WTC11 (cell line): Measurements from ENCODE around the gene IQCE. TPM values are rescaled to one million over a fixed set of nuclear protein-coding genes. Genes with fewer than 3 reads are reported as not detected.

Source experiments
- ATAC-seq: fragments of 200-7000 bp; cut with Tn5 transposase; 2 replicates; pipeline ENCODE4 v1.10.0; 2021; ENCODE audit warnings: mild to moderate bottlenecking, moderate library complexity
- CTCF ChIA-PET: fragments of 300-600 bp; sonication (Branson Sonifier 250); formaldehyde crosslinking; loops from one replicate; lab custom pipeline; 2021; ENCODE audit warnings: antibody characterized with exemption; lab: Charles Lee
- POLR2A ChIA-PET: fragments of 350-600 bp; sonication (Branson Sonifier 250); formaldehyde crosslinking; loops from one replicate; lab custom pipeline; 2021; ENCODE audit warnings: antibody characterized with exemption; lab: Charles Lee
- DNase-seq: peaks from one replicate; pipeline ENCODE4 v3.0.0; 2021; ENCODE audit warnings: low spot score
- H3K27ac Mint-ChIP-seq: 2 replicates; pipeline ENCODE4 v1.8.0; 2021; ENCODE audit warnings: mixed read lengths
- H3K27me3 Mint-ChIP-seq: 2 replicates; pipeline ENCODE4 v1.8.0; 2021; ENCODE audit warnings: low read depth, mild to moderate bottlenecking, moderate library complexity, mixed read lengths
- H3K36me3 Mint-ChIP-seq: 2 replicates; pipeline ENCODE4 v1.8.0; 2021; ENCODE audit warnings: mixed read lengths
- H3K4me1 Mint-ChIP-seq: 2 replicates; pipeline ENCODE4 v1.8.0; 2022; ENCODE audit warnings: mixed read lengths
- H3K4me3 Mint-ChIP-seq: 2 replicates; pipeline ENCODE4 v1.8.0; 2021; ENCODE audit warnings: mild to moderate bottlenecking, moderate library complexity, mixed read lengths
- H3K9me3 Mint-ChIP-seq: 2 replicates; pipeline ENCODE4 v1.8.0; 2021; ENCODE audit warnings: mixed read lengths
- CREB1 ChIP-seq: sonication (generic); formaldehyde crosslinking; IDR thresholded peaks from 2 replicates; pipeline ENCODE4 v1.8.0; 2023; ENCODE audit warnings: mild to moderate bottlenecking, missing genetic modification reagents
- EMX1 ChIP-seq: fragments of 250-450 bp; sonication (Bioruptor Pico); IDR thresholded peaks from 2 replicates; pipeline ENCODE4 v1.8.0; 2021; ENCODE audit warnings: mild to moderate bottlenecking
- FOXP1 ChIP-seq: sonication (generic); formaldehyde crosslinking; IDR thresholded peaks from 2 replicates; pipeline ENCODE4 v1.8.0; 2022; ENCODE audit warnings: missing genetic modification reagents, mild to moderate bottlenecking, moderate library complexity, borderline replicate concordance
- GRHL2 ChIP-seq: fragments of 250-450 bp; sonication (Bioruptor Pico); IDR thresholded peaks from 2 replicates; pipeline ENCODE4 v1.8.0; 2022; ENCODE audit warnings: mild to moderate bottlenecking, moderate library complexity; ENCODE audit not compliant: insufficient replicate concordance, severe bottlenecking
- HMGA2 ChIP-seq: fragments of 250-450 bp; sonication (Bioruptor Pico); IDR thresholded peaks from 2 replicates; pipeline ENCODE4 v1.4.0; 2021; ENCODE audit warnings: mild to moderate bottlenecking, moderate library complexity
- JAZF1 ChIP-seq: fragments of 250-450 bp; sonication (Bioruptor Pico); IDR thresholded peaks from 2 replicates; pipeline ENCODE4 v1.9.0; 2021; ENCODE audit warnings: moderate library complexity, mild to moderate bottlenecking, inconsistent platforms
- JUN ChIP-seq: sonication (generic); formaldehyde crosslinking; IDR thresholded peaks from 2 replicates; pipeline ENCODE4 v1.8.0; 2023; ENCODE audit warnings: mild to moderate bottlenecking, missing genetic modification reagents
- MYBL2 ChIP-seq: sonication (generic); formaldehyde crosslinking; IDR thresholded peaks from 2 replicates; pipeline ENCODE4 v1.8.1; 2023; ENCODE audit warnings: mild to moderate bottlenecking, moderate library complexity, missing genetic modification reagents
- NFATC4 ChIP-seq: fragments of 250-450 bp; sonication (Bioruptor Pico); IDR thresholded peaks from 2 replicates; pipeline ENCODE4 v1.9.0; 2021; ENCODE audit warnings: mild to moderate bottlenecking
- NFE2L1 ChIP-seq: sonication (generic); formaldehyde crosslinking; IDR thresholded peaks from 2 replicates; pipeline ENCODE4 v1.8.1; 2023; ENCODE audit warnings: missing genetic modification reagents
- NFYB ChIP-seq: sonication (generic); formaldehyde crosslinking; conservative IDR thresholded peaks from 2 replicates; pipeline ENCODE4 v1.8.0; 2022; ENCODE audit warnings: low read depth, missing genetic modification reagents
- NR1H2 ChIP-seq: sonication (generic); formaldehyde crosslinking; IDR thresholded peaks from 2 replicates; pipeline ENCODE4 v1.9.0; 2021; ENCODE audit warnings: mild to moderate bottlenecking, moderate library complexity, missing genetic modification reagents
- NR2C2 ChIP-seq: sonication (generic); formaldehyde crosslinking; IDR thresholded peaks from 2 replicates; pipeline ENCODE4 v1.8.0; 2022; ENCODE audit warnings: mild to moderate bottlenecking, missing genetic modification reagents
- NR3C1 ChIP-seq: sonication (generic); formaldehyde crosslinking; conservative IDR thresholded peaks from 2 replicates; pipeline ENCODE4 v1.8.1; 2023; ENCODE audit warnings: low read depth, mild to moderate bottlenecking, missing genetic modification reagents
- RELA ChIP-seq: sonication (generic); formaldehyde crosslinking; IDR thresholded peaks from 2 replicates; pipeline ENCODE4 v1.8.1; 2022; ENCODE audit warnings: missing genetic modification reagents, mild to moderate bottlenecking, borderline replicate concordance
- SMAD4 ChIP-seq: sonication (generic); formaldehyde crosslinking; IDR thresholded peaks from 2 replicates; pipeline ENCODE4 v1.8.0; 2022; ENCODE audit warnings: mild to moderate bottlenecking, missing genetic modification reagents
- TCF7 ChIP-seq: sonication (generic); formaldehyde crosslinking; IDR thresholded peaks from 2 replicates; pipeline ENCODE4 v1.8.0; 2022; ENCODE audit warnings: mild to moderate bottlenecking, low read depth, missing genetic modification reagents, moderate library complexity
- TP53 ChIP-seq: sonication (generic); formaldehyde crosslinking; IDR thresholded peaks from 2 replicates; pipeline ENCODE4 v1.8.1; 2023; ENCODE audit warnings: mild to moderate bottlenecking, missing genetic modification reagents
- ZNF263 ChIP-seq: sonication (generic); formaldehyde crosslinking; IDR thresholded peaks from 2 replicates; pipeline ENCODE4 v1.8.1; 2022; ENCODE audit warnings: low read depth, mild to moderate bottlenecking, moderate library complexity, missing genetic modification reagents
- ZNF317 ChIP-seq: sonication (generic); formaldehyde crosslinking; IDR thresholded peaks from 2 replicates; pipeline ENCODE4 v1.8.1; 2023; ENCODE audit warnings: low read depth, mild to moderate bottlenecking, moderate library complexity, missing genetic modification reagents, borderline replicate concordance
- ZNF396 ChIP-seq: fragments of 250-450 bp; sonication (Bioruptor Pico); IDR thresholded peaks from 2 replicates; pipeline ENCODE4 v1.8.0; 2021; ENCODE audit warnings: mild to moderate bottlenecking, moderate library complexity, borderline replicate concordance
- ZNF416 ChIP-seq: fragments of 250-450 bp; sonication (Bioruptor Pico); IDR thresholded peaks from 2 replicates; pipeline ENCODE4 v1.9.0; 2021; ENCODE audit warnings: mild to moderate bottlenecking, inconsistent platforms
- total RNA-seq: library from RNA; stranded (reverse); gene quantifications from 3 replicates; pipeline ENCODE4 v1.2.3, GENCODE V29; 2021
- TF ChIP-seq, protein P1 (sequence below): fragments of 250-450 bp; sonication (Bioruptor Pico); IDR thresholded peaks from 2 replicates; pipeline ENCODE4 v1.9.0; 2021; ENCODE audit warnings: mild to moderate bottlenecking
- TF ChIP-seq, protein P2 (sequence below): sonication (generic); formaldehyde crosslinking; IDR thresholded peaks from 2 replicates; pipeline ENCODE4 v1.8.1; 2023; ENCODE audit warnings: mild to moderate bottlenecking, missing genetic modification reagents, moderate library complexity
- TF ChIP-seq, protein P3 (sequence below): sonication (generic); formaldehyde crosslinking; conservative IDR thresholded peaks from 2 replicates; pipeline ENCODE4 v1.8.1; 2022; ENCODE audit warnings: mild to moderate bottlenecking, missing genetic modification reagents
- TF ChIP-seq, protein P4 (sequence below): sonication (generic); formaldehyde crosslinking; IDR thresholded peaks from 2 replicates; pipeline ENCODE4 v1.8.1; 2022; ENCODE audit warnings: low read depth, missing genetic modification reagents, borderline replicate concordance

The IQCE gene
- total RNA-seq, 1 experiment from 2014 or later: 4.4 TPM

DNA sequence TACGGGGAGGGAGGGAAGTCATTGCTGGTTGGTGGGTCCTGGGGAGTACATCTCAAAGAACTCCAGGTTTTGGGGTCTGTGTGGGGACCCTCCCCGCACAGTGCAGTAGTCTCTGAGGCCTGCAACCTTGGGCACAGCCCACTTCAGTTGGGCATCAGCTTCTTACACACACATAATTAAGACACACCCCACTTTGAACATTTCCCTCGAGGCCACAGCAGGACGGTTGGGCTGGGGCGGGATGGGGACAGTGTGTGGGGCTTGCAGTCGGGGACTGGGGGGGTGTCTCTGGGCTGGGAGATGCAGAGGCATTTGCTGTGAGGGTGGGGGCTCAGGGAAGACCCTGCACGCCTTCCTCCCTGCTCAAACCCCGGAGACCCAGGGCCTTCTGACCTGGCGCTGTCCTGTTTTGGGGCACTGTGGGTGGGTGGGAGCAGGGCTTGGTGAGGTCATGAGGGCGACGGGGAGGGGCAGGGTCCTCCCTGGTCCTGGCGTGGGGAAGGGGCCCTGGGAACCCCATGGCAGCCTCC is 38.0 kb upstream of the IQCE start:
- H3K27ac Mint-ChIP-seq: no peak overlapping the region
- H3K36me3 Mint-ChIP-seq: 0 out of 2 replicates have a peak, but pooled peaks cover 1% of the 10 kb centered on the region
- POLR2A ChIA-PET: interaction anchor here (0.7 to 1.0 kb wide), 2 partner anchors 184 to 189 kb away, joined by 3 read pairs; no protein-coding TSS in a partner anchor
- H3K4me3 Mint-ChIP-seq: peak overlapping the region; percentile 85
- H3K4me1 Mint-ChIP-seq: peaks cover 48% of the 10 kb centered on the region
- CTCF ChIA-PET: interaction anchor here (0.6 to 1.2 kb wide), 5 partner anchors 43 to 88 kb away, joined by 3 to 6 read pairs (median 3); no protein-coding TSS in a partner anchor
- no peak for DNase-seq
- ATAC-seq: no peak
- H3K27me3 Mint-ChIP-seq: peaks cover 24% of the 10 kb centered on the region
- no peaks in the 10 kb centered on the region for H3K9me3 Mint-ChIP-seq
- no peak for TF ChIP-seq CREB1 (CRISPR knock-in tag)

DNA sequence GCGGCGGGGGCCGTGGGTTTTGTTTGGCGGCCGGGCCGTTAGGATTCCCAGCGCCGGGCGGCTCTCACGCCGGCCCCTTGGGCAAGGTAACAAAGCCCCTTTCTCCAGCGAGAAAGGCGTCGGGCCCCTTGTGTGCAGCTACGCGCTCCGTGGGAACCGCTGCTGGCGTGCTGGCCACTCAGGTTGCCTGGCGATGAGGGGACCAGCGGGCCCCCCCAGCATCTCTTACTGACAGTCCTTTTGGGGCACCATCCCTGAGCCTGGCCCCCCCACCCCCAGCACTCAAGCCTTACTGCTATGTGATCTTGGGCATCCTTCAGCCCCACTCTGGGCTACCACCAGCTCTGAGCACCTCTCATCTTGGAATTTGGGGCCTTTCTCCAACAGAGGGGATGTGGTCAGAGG is 37.4 kb upstream of the IQCE start:
- TF ChIP-seq FOXP1 (CRISPR knock-in tag) (no peak), ZNF263 (CRISPR knock-in tag) (no peak), RELA (CRISPR knock-in tag) (no peak), NFATC4 (CRISPR knock-in tag) (no peak), NFYB (CRISPR knock-in tag) (no peak), NR2C2 (no peak), ZNF416 (CRISPR knock-in tag) (no peak), JAZF1 (CRISPR knock-in tag) (no peak), GRHL2 (CRISPR knock-in tag) (no peak)
- ChIA-PET POLR2A (interaction anchor here (0.7 kb wide), 2 partner anchors 50 to 183 kb away, joined by 3 read pairs; no protein-coding TSS in a partner anchor), CTCF (interaction anchor here (0.6 to 1.3 kb wide), 4 partner anchors 43 to 188 kb away, joined by 3 to 4 read pairs (median 4); no protein-coding TSS in a partner anchor)
- H3K27me3 Mint-ChIP-seq: peaks cover 24% of the 10 kb centered on the region
- ATAC-seq (no peak), DNase-seq (no peak)
- peak overlapping the region; percentile 53 for H3K4me3 Mint-ChIP-seq
- H3K9me3 Mint-ChIP-seq: no peaks in the 10 kb centered on the region
- H3K4me1 Mint-ChIP-seq: peaks cover 51% of the 10 kb centered on the region
- no peak overlapping the region for H3K27ac Mint-ChIP-seq
- peaks cover 3% of the 10 kb centered on the region; the same call in 1 of the 2 replicates for H3K36me3 Mint-ChIP-seq

DNA sequence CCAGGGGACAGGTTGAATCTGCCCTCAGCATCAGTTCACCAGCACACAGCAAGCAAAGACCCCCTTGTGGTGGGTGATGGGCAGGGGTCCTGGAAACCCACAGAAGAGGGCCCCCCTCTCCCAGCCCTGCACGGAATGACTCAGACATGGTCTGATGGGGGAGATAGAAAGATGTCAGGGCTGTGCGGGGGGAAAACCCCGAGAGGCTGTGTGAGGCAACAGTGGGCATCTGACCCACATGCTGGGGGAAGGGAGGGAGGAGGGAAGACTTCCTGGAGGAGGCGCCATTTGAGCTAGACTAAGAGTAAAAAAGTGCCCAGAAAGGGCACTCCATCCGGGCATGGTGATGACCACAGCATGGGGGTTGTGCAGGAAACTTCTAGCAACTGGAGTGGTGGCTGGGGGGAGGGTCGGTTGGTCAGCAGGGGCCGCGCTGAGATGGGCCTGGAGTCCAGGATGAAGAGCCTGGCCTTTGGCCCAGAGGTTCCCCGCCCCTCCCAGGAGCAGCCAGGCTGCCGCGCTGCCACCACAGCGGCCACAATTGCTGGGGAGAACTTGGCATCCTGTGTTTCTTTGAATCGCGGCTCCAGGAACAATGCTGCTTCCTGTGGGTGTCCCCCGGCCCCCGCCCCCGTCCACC is 36.7 kb upstream of the IQCE start:
- Mint-ChIP-seq H3K36me3 (peaks cover 5% of the 10 kb centered on the region; the same call in 1 of the 2 replicates), H3K9me3 (no peaks in the 10 kb centered on the region), H3K4me1 (peaks cover 47% of the 10 kb centered on the region), H3K27me3 (peaks cover 24% of the 10 kb centered on the region), H3K4me3 (peak overlapping the region; percentile 53), H3K27ac (no peak overlapping the region)
- DNase-seq (no peak), ATAC-seq (no peak)
- ChIA-PET POLR2A (interaction anchor here (0.6 to 0.7 kb wide), 2 partner anchors 51 to 264 kb away, joined by 3 to 5 read pairs; no protein-coding TSS in a partner anchor), CTCF (interaction anchor here (0.6 to 7.1 kb wide), 7 partner anchors 22 to 188 kb away, joined by 3 to 65 read pairs (median 4); partner anchors contain the start of gene BRAT1)
- TF ChIP-seq, protein P1, sequence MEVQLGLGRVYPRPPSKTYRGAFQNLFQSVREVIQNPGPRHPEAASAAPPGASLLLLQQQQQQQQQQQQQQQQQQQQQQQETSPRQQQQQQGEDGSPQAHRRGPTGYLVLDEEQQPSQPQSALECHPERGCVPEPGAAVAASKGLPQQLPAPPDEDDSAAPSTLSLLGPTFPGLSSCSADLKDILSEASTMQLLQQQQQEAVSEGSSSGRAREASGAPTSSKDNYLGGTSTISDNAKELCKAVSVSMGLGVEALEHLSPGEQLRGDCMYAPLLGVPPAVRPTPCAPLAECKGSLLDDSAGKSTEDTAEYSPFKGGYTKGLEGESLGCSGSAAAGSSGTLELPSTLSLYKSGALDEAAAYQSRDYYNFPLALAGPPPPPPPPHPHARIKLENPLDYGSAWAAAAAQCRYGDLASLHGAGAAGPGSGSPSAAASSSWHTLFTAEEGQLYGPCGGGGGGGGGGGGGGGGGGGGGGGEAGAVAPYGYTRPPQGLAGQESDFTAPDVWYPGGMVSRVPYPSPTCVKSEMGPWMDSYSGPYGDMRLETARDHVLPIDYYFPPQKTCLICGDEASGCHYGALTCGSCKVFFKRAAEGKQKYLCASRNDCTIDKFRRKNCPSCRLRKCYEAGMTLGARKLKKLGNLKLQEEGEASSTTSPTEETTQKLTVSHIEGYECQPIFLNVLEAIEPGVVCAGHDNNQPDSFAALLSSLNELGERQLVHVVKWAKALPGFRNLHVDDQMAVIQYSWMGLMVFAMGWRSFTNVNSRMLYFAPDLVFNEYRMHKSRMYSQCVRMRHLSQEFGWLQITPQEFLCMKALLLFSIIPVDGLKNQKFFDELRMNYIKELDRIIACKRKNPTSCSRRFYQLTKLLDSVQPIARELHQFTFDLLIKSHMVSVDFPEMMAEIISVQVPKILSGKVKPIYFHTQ (CRISPR knock-in tag): no peak
- TF ChIP-seq EMX1 (no peak), TP53 (CRISPR knock-in tag) (no peak), ZNF396 (CRISPR knock-in tag) (no peak), NR1H2 (CRISPR knock-in tag) (no peak), NR3C1 (CRISPR knock-in tag) (no peak), SMAD4 (CRISPR knock-in tag) (no peak), HMGA2 (CRISPR knock-in tag) (no peak), ZNF317 (CRISPR knock-in tag) (no peak), NFE2L1 (CRISPR knock-in tag) (no peak), TCF7 (CRISPR knock-in tag) (no peak), MYBL2 (CRISPR knock-in tag) (no peak), JUN (no peak)
- TF ChIP-seq, protein P2, sequence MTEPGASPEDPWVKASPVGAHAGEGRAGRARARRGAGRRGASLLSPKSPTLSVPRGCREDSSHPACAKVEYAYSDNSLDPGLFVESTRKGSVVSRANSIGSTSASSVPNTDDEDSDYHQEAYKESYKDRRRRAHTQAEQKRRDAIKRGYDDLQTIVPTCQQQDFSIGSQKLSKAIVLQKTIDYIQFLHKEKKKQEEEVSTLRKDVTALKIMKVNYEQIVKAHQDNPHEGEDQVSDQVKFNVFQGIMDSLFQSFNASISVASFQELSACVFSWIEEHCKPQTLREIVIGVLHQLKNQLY (CRISPR knock-in tag): no peak
- TF ChIP-seq, protein P3, sequence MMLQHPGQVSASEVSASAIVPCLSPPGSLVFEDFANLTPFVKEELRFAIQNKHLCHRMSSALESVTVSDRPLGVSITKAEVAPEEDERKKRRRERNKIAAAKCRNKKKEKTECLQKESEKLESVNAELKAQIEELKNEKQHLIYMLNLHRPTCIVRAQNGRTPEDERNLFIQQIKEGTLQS (CRISPR knock-in tag): no peak
- TF ChIP-seq, protein P4, sequence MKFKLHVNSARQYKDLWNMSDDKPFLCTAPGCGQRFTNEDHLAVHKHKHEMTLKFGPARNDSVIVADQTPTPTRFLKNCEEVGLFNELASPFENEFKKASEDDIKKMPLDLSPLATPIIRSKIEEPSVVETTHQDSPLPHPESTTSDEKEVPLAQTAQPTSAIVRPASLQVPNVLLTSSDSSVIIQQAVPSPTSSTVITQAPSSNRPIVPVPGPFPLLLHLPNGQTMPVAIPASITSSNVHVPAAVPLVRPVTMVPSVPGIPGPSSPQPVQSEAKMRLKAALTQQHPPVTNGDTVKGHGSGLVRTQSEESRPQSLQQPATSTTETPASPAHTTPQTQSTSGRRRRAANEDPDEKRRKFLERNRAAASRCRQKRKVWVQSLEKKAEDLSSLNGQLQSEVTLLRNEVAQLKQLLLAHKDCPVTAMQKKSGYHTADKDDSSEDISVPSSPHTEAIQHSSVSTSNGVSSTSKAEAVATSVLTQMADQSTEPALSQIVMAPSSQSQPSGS (CRISPR knock-in tag): no peak
